ENCODE measurements around the gene CNOT6.

- TF ChIP-seq CTCF (IDR thresholded peaks at IDR 0.05; ENCODE audit: borderline replicate concordance, extremely low read depth, low read length, poor library complexity, severe bottlenecking), result no peak
- no peak for TF ChIP-seq EZH2 (IDR thresholded peaks at IDR 0.05; ENCODE audit: borderline replicate concordance, low read depth, low read length, severe bottlenecking)
Observed at GRCh38 chr5:180622910-180623309, 128.7 kb downstream of the CNOT6 start.
